Measurements from ENCODE around the gene DLG4.

The DLG4 gene

DNA sequence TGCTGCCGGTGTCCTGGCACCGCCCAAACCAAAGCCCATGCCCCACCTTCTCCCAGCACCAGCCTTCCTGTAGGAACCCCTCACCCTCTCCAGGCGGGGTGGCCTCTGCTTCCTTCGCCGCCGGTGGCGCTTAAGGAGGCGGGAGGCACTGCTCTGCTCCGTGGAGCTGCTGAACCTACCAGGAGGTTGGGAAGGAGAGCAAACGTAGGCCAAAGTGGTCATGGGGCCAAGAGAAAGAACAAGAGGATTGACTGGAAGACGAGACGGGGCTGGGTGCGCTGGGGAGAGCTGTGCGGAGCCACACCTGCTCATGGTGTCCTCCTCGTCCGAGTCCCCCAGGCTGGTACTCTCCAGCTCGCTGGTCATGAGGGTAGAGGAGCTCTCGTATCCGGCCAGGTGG, 9.9 kb upstream of the DLG4 start:
- in situ Hi-C loops (cut with HindIII; ENCODE audit: low sequenced_read_pairs) = no loop called here
- no peak overlapping the region for H3K4me3 ChIP-seq (ENCODE audit: low read depth, low read length)
- no peak for DNase-seq (ENCODE audit: low read depth)
- TF ChIP-seq, protein P1, sequence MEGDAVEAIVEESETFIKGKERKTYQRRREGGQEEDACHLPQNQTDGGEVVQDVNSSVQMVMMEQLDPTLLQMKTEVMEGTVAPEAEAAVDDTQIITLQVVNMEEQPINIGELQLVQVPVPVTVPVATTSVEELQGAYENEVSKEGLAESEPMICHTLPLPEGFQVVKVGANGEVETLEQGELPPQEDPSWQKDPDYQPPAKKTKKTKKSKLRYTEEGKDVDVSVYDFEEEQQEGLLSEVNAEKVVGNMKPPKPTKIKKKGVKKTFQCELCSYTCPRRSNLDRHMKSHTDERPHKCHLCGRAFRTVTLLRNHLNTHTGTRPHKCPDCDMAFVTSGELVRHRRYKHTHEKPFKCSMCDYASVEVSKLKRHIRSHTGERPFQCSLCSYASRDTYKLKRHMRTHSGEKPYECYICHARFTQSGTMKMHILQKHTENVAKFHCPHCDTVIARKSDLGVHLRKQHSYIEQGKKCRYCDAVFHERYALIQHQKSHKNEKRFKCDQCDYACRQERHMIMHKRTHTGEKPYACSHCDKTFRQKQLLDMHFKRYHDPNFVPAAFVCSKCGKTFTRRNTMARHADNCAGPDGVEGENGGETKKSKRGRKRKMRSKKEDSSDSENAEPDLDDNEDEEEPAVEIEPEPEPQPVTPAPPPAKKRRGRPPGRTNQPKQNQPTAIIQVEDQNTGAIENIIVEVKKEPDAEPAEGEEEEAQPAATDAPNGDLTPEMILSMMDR (IDR thresholded peaks at IDR 0.05; ENCODE audit: low read depth, low read length, missing control alignments) = no peak

DNA sequence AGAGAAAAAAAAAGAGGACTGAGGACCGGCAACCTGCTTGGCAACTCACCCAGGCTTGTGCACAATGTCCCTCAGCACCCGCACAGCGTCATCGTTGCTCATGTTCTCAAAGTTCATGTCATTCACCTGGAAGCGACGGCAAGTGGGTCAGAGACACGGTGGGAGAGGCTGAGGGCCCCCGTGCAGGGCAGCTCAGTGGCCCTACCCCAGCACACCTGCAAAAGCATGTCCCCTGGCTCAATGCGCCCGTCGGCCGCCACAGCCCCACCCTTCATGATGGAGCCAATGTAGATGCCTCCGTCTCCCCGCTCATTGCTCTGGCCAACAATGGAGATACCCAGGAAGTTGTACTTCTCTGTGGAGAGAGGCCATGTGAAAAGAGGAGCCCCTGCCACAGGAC, 9.3 kb upstream of the DLG4 start:
- in situ Hi-C loops (cut with HindIII; ENCODE audit: low sequenced_read_pairs) = no loop called here
- H3K4me3 ChIP-seq (ENCODE audit: low read depth, low read length) = no peak overlapping the region
- no peak for DNase-seq (ENCODE audit: low read depth)
- TF ChIP-seq, protein P1 (IDR thresholded peaks at IDR 0.05; ENCODE audit: low read depth, low read length, missing control alignments) = no peak

GRCh38 chr17:7226721-7227710, 7.4 kb upstream of the DLG4 start:
- DNase-seq (ENCODE audit: low read depth) = no peak
- no peak overlapping the region for H3K4me3 ChIP-seq (ENCODE audit: low read depth, low read length)
- TF ChIP-seq, protein P1 (IDR thresholded peaks at IDR 0.05; ENCODE audit: low read depth, low read length, missing control alignments) = no peak
- in situ Hi-C loops (cut with HindIII; ENCODE audit: low sequenced_read_pairs) = no loop called here

- no peak overlapping the region for H3K4me3 ChIP-seq (ENCODE audit: low read depth, low read length)
- in situ Hi-C loops (cut with HindIII; ENCODE audit: low sequenced_read_pairs) = no loop called here
- TF ChIP-seq, protein P1 (IDR thresholded peaks at IDR 0.05; ENCODE audit: low read depth, low read length, missing control alignments) = no peak
Measured at GRCh38 chr17:7225711-7226331, 6.2 kb upstream of the DLG4 start.

DNA sequence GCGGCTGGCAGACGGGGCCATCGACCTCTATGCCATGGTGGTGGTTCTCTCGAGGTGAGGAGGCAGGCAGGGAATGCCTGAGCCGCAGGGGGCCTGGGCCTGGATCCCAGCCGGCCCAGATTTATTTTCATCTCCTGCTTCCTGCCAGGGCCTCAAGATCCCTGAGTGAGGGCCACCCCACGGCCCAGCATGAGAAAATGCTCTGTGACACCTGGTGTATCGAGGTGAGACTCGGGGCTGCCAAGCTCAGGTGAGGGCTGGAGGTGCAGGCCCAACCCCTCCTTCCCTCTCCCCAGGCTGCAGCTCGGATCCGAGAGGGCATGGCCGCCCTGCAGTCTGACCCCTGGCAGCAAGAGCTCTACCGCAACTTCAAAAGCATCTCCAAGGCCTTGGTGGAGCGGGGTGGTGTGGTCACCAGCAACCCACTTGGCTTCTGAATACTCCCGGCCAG, 5.0 kb upstream of the DLG4 start:
- in situ Hi-C loops (cut with HindIII; ENCODE audit: low sequenced_read_pairs) = no loop called here
- TF ChIP-seq, protein P1 (IDR thresholded peaks at IDR 0.05; ENCODE audit: low read depth, low read length, missing control alignments) = no peak
- DNase-seq (ENCODE audit: low read depth) = no peak
- no peak overlapping the region for H3K4me3 ChIP-seq (ENCODE audit: low read depth, low read length)

More at GRCh38 chr17:7225711-7226331, 6.2 kb upstream of the DLG4 start:
- no peak for DNase-seq (ENCODE audit: low read depth)

DNA sequence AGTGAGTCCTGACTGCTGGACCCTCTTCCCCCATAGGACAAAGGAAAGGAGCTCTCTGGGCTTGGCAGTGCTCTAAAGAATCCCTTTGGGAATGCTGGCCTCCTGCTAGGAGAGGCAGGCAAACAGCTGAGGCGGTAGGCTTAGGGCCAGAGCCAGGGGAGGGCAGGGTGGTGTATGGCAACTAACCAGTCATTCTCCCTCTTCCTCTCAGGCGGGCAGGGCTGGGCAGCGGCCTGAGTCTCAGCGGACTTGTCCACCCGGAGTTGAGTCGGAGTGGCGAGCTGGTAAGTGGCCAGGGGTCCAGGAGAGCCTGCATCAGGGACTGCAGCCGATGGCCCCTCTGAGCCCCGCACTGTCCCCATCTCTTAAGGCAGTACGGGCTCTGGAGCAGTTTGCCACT, 4.5 kb upstream of the DLG4 start:
- no peak for DNase-seq (ENCODE audit: low read depth)
- H3K4me3 ChIP-seq (ENCODE audit: low read depth, low read length) = no peak overlapping the region
- in situ Hi-C loops (cut with HindIII; ENCODE audit: low sequenced_read_pairs) = no loop called here
- TF ChIP-seq, protein P1 (IDR thresholded peaks at IDR 0.05; ENCODE audit: low read depth, low read length, missing control alignments) = no peak
